ENCODE results near the gene PTPRN2.
"Not testable (repeated sequence)": the region's sequence is repeated elsewhere in the genome, so short reads cannot be mapped to it uniquely, and the experiment has no call there.

Gene PTPRN2

GRCh38 chr7:158150234-158150633 is 437.4 kb downstream of the PTPRN2 start:
- H3K4ac ChIP-seq (ENCODE audit: low read depth, low read length): no peak overlapping the region
- H3K27me3 ChIP-seq (ENCODE audit: insufficient read depth, low read length, poor library complexity): no peaks in the 10 kb centered on the region
- no peak overlapping the region for H3K18ac ChIP-seq (ENCODE audit: low read length)
- no peak overlapping the region for H3K23ac ChIP-seq (ENCODE audit: low read length)
- no peaks in the 10 kb centered on the region for H3K36me3 ChIP-seq (ENCODE audit: control insufficient read depth, insufficient read depth, low read length)
- H2BK15ac ChIP-seq (replicated peaks; ENCODE audit: low read depth): no peak overlapping the region
- no peak overlapping the region for H4K5ac ChIP-seq (ENCODE audit: low read length)
- no peak overlapping the region for H4K8ac ChIP-seq (ENCODE audit: low read depth, low read length)
- no CpG with 5 or more reads among the region's 7 CpGs for WGBS (ENCODE audit: extremely low coverage, insufficient coverage, low lambda C conversion rate)
- no peaks in the 10 kb centered on the region for H3K79me1 ChIP-seq (ENCODE audit: low read length)
- no peak overlapping the region for H2BK120ac ChIP-seq (ENCODE audit: low read depth, low read length)
- H2BK5ac ChIP-seq (ENCODE audit: low read length): no peak overlapping the region
- H3K4me2 ChIP-seq (ENCODE audit: low read length): no peak overlapping the region
- H3K56ac ChIP-seq (ENCODE audit: low read length): no peak overlapping the region
- no peaks in the 10 kb centered on the region for H3K4me1 ChIP-seq (ENCODE audit: control insufficient read depth, low read depth, low read length)
- H3K79me2 ChIP-seq (ENCODE audit: control insufficient read depth, insufficient read depth, low read length): no peaks in the 10 kb centered on the region
- no peak overlapping the region for H3K9ac ChIP-seq (ENCODE audit: low read length)
- no peak for DNase-seq
- no peak overlapping the region for H2AK5ac ChIP-seq (ENCODE audit: low read length)
- H3K27ac ChIP-seq (ENCODE audit: low read depth, low read length): no peak overlapping the region
- no peak overlapping the region for H3K4me3 ChIP-seq (ENCODE audit: low read length)

DNA sequence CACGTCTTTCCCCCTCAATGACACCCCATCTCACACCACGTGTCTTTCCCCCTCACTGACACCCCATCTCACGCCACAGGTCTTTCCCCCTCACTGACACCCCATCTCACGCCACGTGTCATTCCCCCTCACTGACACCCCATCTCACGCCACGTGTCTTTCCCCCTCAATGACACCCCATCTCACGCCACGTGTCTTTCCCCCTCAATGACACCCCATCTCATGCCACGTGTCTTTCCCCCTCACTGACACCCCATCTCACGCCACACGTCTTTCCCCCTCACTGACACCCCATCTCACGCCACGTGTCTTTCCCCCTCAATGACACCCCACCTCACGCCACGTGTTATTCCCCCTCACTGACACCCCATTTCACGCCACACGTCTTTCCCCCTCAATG is 440.2 kb downstream of the PTPRN2 start:
- not testable (repeated sequence) for H3K27ac ChIP-seq (ENCODE audit: low read depth, low read length); H3K4ac ChIP-seq (ENCODE audit: low read depth, low read length); H4K5ac ChIP-seq (ENCODE audit: low read length); H3K27me3 ChIP-seq (ENCODE audit: insufficient read depth, low read length, poor library complexity); H3K36me3 ChIP-seq (ENCODE audit: control insufficient read depth, insufficient read depth, low read length); H2BK120ac ChIP-seq (ENCODE audit: low read depth, low read length); H3K18ac ChIP-seq (ENCODE audit: low read length); H3K9ac ChIP-seq (ENCODE audit: low read length); H3K56ac ChIP-seq (ENCODE audit: low read length); H3K4me2 ChIP-seq (ENCODE audit: low read length); H3K79me2 ChIP-seq (ENCODE audit: control insufficient read depth, insufficient read depth, low read length); H2BK5ac ChIP-seq (ENCODE audit: low read length); DNase-seq; H3K23ac ChIP-seq (ENCODE audit: low read length); H4K8ac ChIP-seq (ENCODE audit: low read depth, low read length); H2BK15ac ChIP-seq (replicated peaks; ENCODE audit: low read depth); H3K4me1 ChIP-seq (ENCODE audit: control insufficient read depth, low read depth, low read length); H3K79me1 ChIP-seq (ENCODE audit: low read length); H2AK5ac ChIP-seq (ENCODE audit: low read length); H3K4me3 ChIP-seq (ENCODE audit: low read length)
- WGBS (ENCODE audit: extremely low coverage, insufficient coverage, low lambda C conversion rate): 20% methylated on average over 1 of the region's 18 CpGs

DNA sequence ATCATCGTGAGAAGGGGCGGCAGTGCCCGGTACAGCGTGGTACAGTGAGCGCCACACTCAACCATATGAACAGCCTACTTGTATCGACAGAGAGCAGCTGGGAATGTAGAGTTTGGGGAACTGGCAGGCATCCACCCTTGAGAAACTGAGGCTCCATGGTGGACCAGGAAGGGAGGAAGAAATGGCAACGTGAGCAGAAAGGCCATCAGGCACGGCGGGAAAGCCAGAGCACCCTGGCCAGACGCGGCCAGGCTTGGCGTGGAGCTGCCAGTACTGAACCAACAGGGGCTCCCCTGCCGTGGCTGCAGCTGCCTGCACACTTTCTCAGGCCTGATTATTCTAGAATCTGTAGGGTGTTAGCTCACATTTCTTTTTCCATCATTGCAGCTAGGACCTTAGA is 442.3 kb downstream of the PTPRN2 start:
- Histone ChIP-seq H2BK120ac (ENCODE audit: low read depth, low read length) (no peak overlapping the region), H3K27ac (ENCODE audit: low read depth, low read length) (no peak overlapping the region), H3K9ac (ENCODE audit: low read length) (no peak overlapping the region), H3K79me2 (ENCODE audit: control insufficient read depth, insufficient read depth, low read length) (no peaks in the 10 kb centered on the region), H2BK5ac (ENCODE audit: low read length) (no peak overlapping the region), H4K8ac (ENCODE audit: low read depth, low read length) (no peak overlapping the region), H3K27me3 (ENCODE audit: insufficient read depth, low read length, poor library complexity) (no peaks in the 10 kb centered on the region), H3K18ac (ENCODE audit: low read length) (no peak overlapping the region), H2BK15ac (replicated peaks; ENCODE audit: low read depth) (no peak overlapping the region), H3K4me1 (ENCODE audit: control insufficient read depth, low read depth, low read length) (no peaks in the 10 kb centered on the region), H3K4me3 (ENCODE audit: low read length) (no peak overlapping the region), H2AK5ac (ENCODE audit: low read length) (no peak overlapping the region), H3K79me1 (ENCODE audit: low read length) (no peaks in the 10 kb centered on the region), H3K4ac (ENCODE audit: low read depth, low read length) (no peak overlapping the region), H3K23ac (ENCODE audit: low read length) (no peak overlapping the region), H3K4me2 (ENCODE audit: low read length) (no peak overlapping the region), H3K36me3 (ENCODE audit: control insufficient read depth, insufficient read depth, low read length) (no peaks in the 10 kb centered on the region), H3K56ac (ENCODE audit: low read length) (no peak overlapping the region), H4K5ac (ENCODE audit: low read length) (no peak overlapping the region)
- DNase-seq: no peak
- WGBS (ENCODE audit: extremely low coverage, insufficient coverage, low lambda C conversion rate): no CpG with 5 or more reads among the region's 13 CpGs

DNA sequence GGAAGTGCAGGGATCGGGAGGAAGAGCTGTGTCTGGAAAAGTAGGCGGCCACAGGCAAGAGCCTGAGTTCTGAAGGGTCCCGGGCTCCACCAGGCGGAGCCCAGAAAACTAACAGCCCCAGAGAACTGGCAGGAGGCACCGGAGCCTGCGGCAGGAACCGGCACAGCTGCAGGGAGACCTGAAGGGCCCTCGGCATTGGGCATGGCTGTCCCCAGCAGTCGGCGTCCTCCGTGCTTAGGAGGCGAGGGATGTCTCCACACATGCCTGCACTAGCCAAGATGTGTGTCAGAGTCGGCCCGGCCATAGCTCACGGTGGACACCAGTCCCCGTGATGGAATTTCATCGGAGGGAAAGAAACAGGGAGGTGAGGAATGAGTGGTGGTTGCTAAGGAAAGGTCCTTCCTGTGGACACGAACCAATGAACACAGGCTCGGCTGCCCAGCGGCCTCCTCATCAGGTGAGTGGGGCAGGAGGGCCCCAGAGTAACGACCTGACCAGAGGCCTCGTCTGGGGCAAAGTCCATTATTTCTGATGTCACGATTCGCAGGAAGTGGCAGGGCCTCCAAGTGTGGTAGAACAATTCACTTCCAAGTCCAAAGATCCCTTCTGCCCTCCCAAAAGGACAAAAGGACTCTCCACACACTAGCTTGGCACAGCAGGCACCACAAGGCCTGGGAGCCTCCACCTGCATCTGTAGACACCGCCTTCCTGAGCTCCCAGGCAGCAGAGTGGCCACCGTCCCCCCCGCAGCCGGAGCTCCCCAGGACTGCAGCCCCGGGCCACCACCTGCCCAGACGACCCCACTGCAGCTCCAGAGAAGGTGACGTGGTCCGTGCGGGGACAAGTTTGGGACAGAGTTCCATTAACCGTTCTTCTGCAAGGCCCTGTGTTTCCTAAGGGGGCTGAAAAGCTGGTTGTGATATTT is 444.2 kb downstream of the PTPRN2 start:
- no peak overlapping the region for H4K5ac ChIP-seq (ENCODE audit: low read length)
- H4K8ac ChIP-seq (ENCODE audit: low read depth, low read length): no peak overlapping the region
- H2BK15ac ChIP-seq (replicated peaks; ENCODE audit: low read depth): no peak overlapping the region
- no peak overlapping the region for H3K4me3 ChIP-seq (ENCODE audit: low read length)
- H3K27ac ChIP-seq (ENCODE audit: low read depth, low read length): no peak overlapping the region
- no peak for DNase-seq
- H3K27me3 ChIP-seq (ENCODE audit: insufficient read depth, low read length, poor library complexity): no peaks in the 10 kb centered on the region
- H3K56ac ChIP-seq (ENCODE audit: low read length): no peak overlapping the region
- no peak overlapping the region for H3K18ac ChIP-seq (ENCODE audit: low read length)
- H3K79me2 ChIP-seq (ENCODE audit: control insufficient read depth, insufficient read depth, low read length): no peaks in the 10 kb centered on the region
- no peak overlapping the region for H2BK120ac ChIP-seq (ENCODE audit: low read depth, low read length)
- no CpG with 5 or more reads among the region's 34 CpGs for WGBS (ENCODE audit: extremely low coverage, insufficient coverage, low lambda C conversion rate)
- H3K4ac ChIP-seq (ENCODE audit: low read depth, low read length): no peak overlapping the region
- no peaks in the 10 kb centered on the region for H3K79me1 ChIP-seq (ENCODE audit: low read length)
- no peaks in the 10 kb centered on the region for H3K4me1 ChIP-seq (ENCODE audit: control insufficient read depth, low read depth, low read length)
- no peaks in the 10 kb centered on the region for H3K36me3 ChIP-seq (ENCODE audit: control insufficient read depth, insufficient read depth, low read length)
- no peak overlapping the region for H2AK5ac ChIP-seq (ENCODE audit: low read length)
- H3K4me2 ChIP-seq (ENCODE audit: low read length): no peak overlapping the region
- no peak overlapping the region for H2BK5ac ChIP-seq (ENCODE audit: low read length)
- no peak overlapping the region for H3K9ac ChIP-seq (ENCODE audit: low read length)
- H3K23ac ChIP-seq (ENCODE audit: low read length): no peak overlapping the region

DNA sequence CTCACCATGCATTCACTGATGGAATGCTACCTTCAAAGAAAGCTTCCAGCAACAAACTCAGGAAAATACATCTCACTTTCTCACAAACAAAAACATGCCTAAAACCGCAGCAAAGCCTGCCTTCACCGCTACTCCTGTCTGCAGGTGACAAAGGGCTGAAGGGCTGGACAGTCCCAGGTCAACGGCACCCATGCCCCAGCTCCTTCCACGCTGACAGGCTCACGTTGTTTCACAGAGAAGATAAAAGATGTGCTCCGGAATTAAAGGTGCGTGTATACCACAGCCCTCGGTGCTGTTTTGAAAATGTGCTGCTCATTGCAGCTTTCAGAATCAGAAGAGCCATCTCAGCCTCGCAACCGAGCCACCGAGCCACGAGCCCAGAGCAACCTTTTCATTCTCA is 445.0 kb downstream of the PTPRN2 start:
- Histone ChIP-seq H3K27ac (ENCODE audit: low read depth, low read length) (no peak overlapping the region), H3K79me2 (ENCODE audit: control insufficient read depth, insufficient read depth, low read length) (no peaks in the 10 kb centered on the region), H3K27me3 (ENCODE audit: insufficient read depth, low read length, poor library complexity) (no peaks in the 10 kb centered on the region), H4K8ac (ENCODE audit: low read depth, low read length) (no peak overlapping the region), H3K9ac (ENCODE audit: low read length) (no peak overlapping the region), H3K36me3 (ENCODE audit: control insufficient read depth, insufficient read depth, low read length) (no peaks in the 10 kb centered on the region), H3K23ac (ENCODE audit: low read length) (no peak overlapping the region), H3K4me3 (ENCODE audit: low read length) (no peak overlapping the region), H2BK5ac (ENCODE audit: low read length) (no peak overlapping the region), H2BK15ac (replicated peaks; ENCODE audit: low read depth) (no peak overlapping the region), H3K18ac (ENCODE audit: low read length) (no peak overlapping the region), H2AK5ac (ENCODE audit: low read length) (no peak overlapping the region), H4K5ac (ENCODE audit: low read length) (no peak overlapping the region), H3K79me1 (ENCODE audit: low read length) (no peaks in the 10 kb centered on the region), H3K4me2 (ENCODE audit: low read length) (no peak overlapping the region), H2BK120ac (ENCODE audit: low read depth, low read length) (no peak overlapping the region), H3K4ac (ENCODE audit: low read depth, low read length) (no peak overlapping the region), H3K4me1 (ENCODE audit: control insufficient read depth, low read depth, low read length) (no peaks in the 10 kb centered on the region), H3K56ac (ENCODE audit: low read length) (no peak overlapping the region)
- WGBS (ENCODE audit: extremely low coverage, insufficient coverage, low lambda C conversion rate): no CpG with 5 or more reads among the region's 12 CpGs
- DNase-seq: no peak
